Spleen (tissue), 11 donors: ENCODE results near the gene ATG16L1. TPM values are rescaled to one million over a fixed set of nuclear protein-coding genes. Genes with fewer than 3 reads are reported as not detected.

Source experiments
- DNase-seq: peaks from one replicate; pipeline ENCODE4 v3.0.0-alpha.2; 2020
- H3K27ac ChIP-seq, 8 donors: fragments of 200-600 bp; sonication (generic) in 7 of 8; 1 replicate in 4 of 8; 2 replicates in 4 of 8; pipeline versions ENCODE4 v1.5.0 to v1.8.0; 2016 to 2021; ENCODE audit warnings: inconsistent platforms in 4 of 8, mild to moderate bottlenecking in 4 of 8, moderate library complexity in 1 of 8
- H3K27me3 ChIP-seq, 7 donors: fragments of 200-600 bp; sonication (generic) in 6 of 7; replicated peaks in 1 of 7; 1 replicate in 4 of 7; 2 replicates in 3 of 7; pipeline versions ENCODE4 v1.5.0 to v1.8.0; 2016 to 2021; ENCODE audit warnings: inconsistent platforms in 3 of 7, mild to moderate bottlenecking in 1 of 7
- H3K36me3 ChIP-seq, 6 donors: fragments of 200-600 bp; sonication (generic) in 5 of 6; 1 replicate in 4 of 6; 2 replicates in 2 of 6; pipeline versions ENCODE4 v1.5.0 to v1.8.0; 2016 to 2021; ENCODE audit warnings: inconsistent platforms in 2 of 6
- H3K4me1 ChIP-seq, 6 donors: fragments of 200-600 bp; sonication (generic) in 5 of 6; 1 replicate in 3 of 6; 2 replicates in 3 of 6; pipeline versions ENCODE4 v1.5.0 to v1.8.0; 2016 to 2021; ENCODE audit warnings: inconsistent platforms in 3 of 6
- H3K4me3 ChIP-seq, 8 donors: fragments of 200-600 bp; sonication (generic) in 7 of 8; 1 replicate in 4 of 8; 2 replicates in 4 of 8; pipeline versions ENCODE4 v1.5.0 to v1.8.0; 2016 to 2021; ENCODE audit warnings: inconsistent platforms in 4 of 8, mild to moderate bottlenecking in 4 of 8, moderate library complexity in 2 of 8
- H3K9me3 ChIP-seq, 8 donors: fragments of 200-600 bp; sonication (generic) in 7 of 8; 1 replicate in 4 of 8; 2 replicates in 4 of 8; pipeline versions ENCODE4 v1.5.0 to v1.8.0; 2016 to 2021; ENCODE audit warnings: inconsistent platforms in 4 of 8
- POLR2A ChIP-seq, 3 donors: fragments of 450-650 bp; IDR thresholded peaks; one replicate each; pipeline ENCODE4 v1.5.1; 2017; ENCODE audit warnings: antibody characterized with exemption in 3 of 3, mild to moderate bottlenecking in 1 of 3
- POLR2AphosphoS5 ChIP-seq, 3 donors: sonication (generic); formaldehyde crosslinking; IDR thresholded peaks; one replicate each; pipeline ENCODE4 v1.5.1; 2017; ENCODE audit warnings: antibody characterized with exemption in 3 of 3
- WGBS, 5 donors: extraction: QIAGEN DNeasy Blood & Tissue Kit in 3 of 5; methylation state at CpG; one replicate each; pipeline versions ENCODE4 v1.1.5 to v1.1.7; 2013 to 2018; 5-methylcytosine and 5-hydroxymethylcytosine counted together
- intact Hi-C: fragments of 100-400 bp; cut with DNase I; formaldehyde crosslinking; loops from one replicate; pipeline ENCODE4 v1.15.0; 2023; ENCODE audit warnings: low total_unique reads
- polyA plus RNA-seq, 3 donors: library from polyadenylated mRNA; stranded (reverse); fragments of 200-250 nt; gene quantifications; one replicate each; pipeline ENCODE4 v1.2.1, GENCODE V29; 2013
- total RNA-seq, 7 donors: library from RNA; depleted of rRNA in 3 of 7; stranded (reverse); fragments of >200 nt in 3 of 7; fragmentation: NEBNext Ultra II Directional in 4 of 7; extraction: Animal tissue kit (Norgen Biotek cat#: 25700) in 4 of 7; gene quantifications; one replicate each; pipeline versions ENCODE4 v1.1.0 to v1.2.1, GENCODE V29; 2016 to 2021
- TF ChIP-seq, protein P1 (sequence below), 11 experiments: fragments of 200-600 bp in 7 of 11; fragments of 450-650 bp in 4 of 11; sonication (generic) in 4 of 11; IDR thresholded peaks in 8 of 11; conservative IDR thresholded peaks in 3 of 11; 1 replicate in 7 of 11; 2 replicates in 4 of 11; pipeline versions ENCODE4 v1.4.0 to v1.8.0; 2016 to 2021; ENCODE audit warnings: antibody characterized with exemption in 11 of 11, inconsistent platforms in 4 of 11, mild to moderate bottlenecking in 1 of 11
- donor health status: healthy with polysubstance abuse.
- donor health status: DM: no; HTN: no; CAD: no; lungs with moderate emphysema.
- donor health status: DM: no; HTN: no; CAD: no.
- donor health status: Bipolar disorder and iron deficiency.
- donor health status: healthy.
- donor health status: DM: no; HTN: no; CAD: no.
- donor health status: DM: yes; HTN: yes; CAD: no.

The ATG16L1 gene
- total and polyA plus RNA-seq, 10 donors, result 12.0 to 45.8 (median 32.3) TPM

DNA sequence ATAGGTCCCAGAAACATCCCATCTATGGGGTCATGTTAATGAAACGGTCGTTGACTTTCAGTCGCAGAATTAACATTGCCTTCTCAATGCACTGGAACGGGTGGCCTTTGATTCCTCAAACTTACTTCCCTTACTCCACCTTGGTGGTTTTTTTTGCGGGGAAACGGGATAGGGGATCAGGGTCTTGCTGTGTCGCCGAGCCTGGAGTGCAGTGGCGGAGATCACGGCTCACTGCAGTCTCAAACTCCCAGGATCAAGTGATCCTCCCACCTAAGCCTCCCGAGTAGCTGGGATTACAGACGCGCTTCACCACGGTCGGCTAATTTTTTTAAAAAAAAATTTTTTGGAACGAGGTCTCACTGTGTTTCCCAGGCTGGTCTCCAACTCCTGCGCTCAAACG is 754 bp downstream of the ATG16L1 start:
- H3K36me3 ChIP-seq, result peaks cover 0 to 39% (median 11%) of the 10 kb centered on the region in 6 donors
- H3K4me1 ChIP-seq, result peaks cover 24 to 89% (median 47%) of the 10 kb centered on the region in 6 donors
- intact Hi-C loops, result loop anchor here (5.0 to 10.0 kb wide), 2 partner anchors 197 to 400 kb away; no protein-coding TSS in a partner anchor
- H3K27ac ChIP-seq, result peak overlapping the region in 6 of 8 donors; percentile 80 to 96 (median 88)
- no peaks in the 10 kb centered on the region for H3K27me3 ChIP-seq
- DNase-seq, result no peak
- H3K9me3 ChIP-seq, result no peaks in the 10 kb centered on the region
- no peak for TF ChIP-seq POLR2AphosphoS5 (IDR thresholded peaks at IDR 0.05)
- no peak for TF ChIP-seq POLR2A (IDR thresholded peaks at IDR 0.05)
- TF ChIP-seq, protein P1, sequence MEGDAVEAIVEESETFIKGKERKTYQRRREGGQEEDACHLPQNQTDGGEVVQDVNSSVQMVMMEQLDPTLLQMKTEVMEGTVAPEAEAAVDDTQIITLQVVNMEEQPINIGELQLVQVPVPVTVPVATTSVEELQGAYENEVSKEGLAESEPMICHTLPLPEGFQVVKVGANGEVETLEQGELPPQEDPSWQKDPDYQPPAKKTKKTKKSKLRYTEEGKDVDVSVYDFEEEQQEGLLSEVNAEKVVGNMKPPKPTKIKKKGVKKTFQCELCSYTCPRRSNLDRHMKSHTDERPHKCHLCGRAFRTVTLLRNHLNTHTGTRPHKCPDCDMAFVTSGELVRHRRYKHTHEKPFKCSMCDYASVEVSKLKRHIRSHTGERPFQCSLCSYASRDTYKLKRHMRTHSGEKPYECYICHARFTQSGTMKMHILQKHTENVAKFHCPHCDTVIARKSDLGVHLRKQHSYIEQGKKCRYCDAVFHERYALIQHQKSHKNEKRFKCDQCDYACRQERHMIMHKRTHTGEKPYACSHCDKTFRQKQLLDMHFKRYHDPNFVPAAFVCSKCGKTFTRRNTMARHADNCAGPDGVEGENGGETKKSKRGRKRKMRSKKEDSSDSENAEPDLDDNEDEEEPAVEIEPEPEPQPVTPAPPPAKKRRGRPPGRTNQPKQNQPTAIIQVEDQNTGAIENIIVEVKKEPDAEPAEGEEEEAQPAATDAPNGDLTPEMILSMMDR (IDR thresholded peaks at IDR 0.05 in 8 of 11, conservative IDR thresholded peaks at IDR 0.05 in 3 of 11), result no peak
- 3 to 5% (median 3%) methylated on average over 18 of the region's 18 CpGs for WGBS, 5 donors
- peak overlapping the region; percentile 73 to 99 (median 95) for H3K4me3 ChIP-seq

DNA sequence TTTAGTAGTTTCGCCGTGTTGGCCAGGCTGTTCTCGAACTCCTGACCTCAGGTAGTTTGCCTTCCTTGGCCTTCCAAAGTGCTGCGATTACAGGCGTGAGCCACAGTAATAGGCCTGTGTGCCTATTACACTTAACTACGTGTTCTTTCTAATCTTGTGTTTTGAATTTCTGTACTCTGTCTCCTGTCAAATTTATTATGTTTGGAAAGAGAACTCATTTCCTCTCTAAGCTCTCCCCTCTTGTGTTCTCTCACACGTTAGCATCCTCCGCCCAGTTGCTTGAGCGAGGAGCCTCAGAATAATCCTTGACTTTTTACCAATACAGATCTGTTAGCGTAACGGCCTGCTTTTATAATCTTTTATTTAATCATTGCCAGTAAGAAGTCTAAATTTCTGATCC is 3.7 kb downstream of the ATG16L1 start:
- H3K36me3 ChIP-seq, result peaks cover 0 to 68% (median 40%) of the 10 kb centered on the region in 6 donors

DNA sequence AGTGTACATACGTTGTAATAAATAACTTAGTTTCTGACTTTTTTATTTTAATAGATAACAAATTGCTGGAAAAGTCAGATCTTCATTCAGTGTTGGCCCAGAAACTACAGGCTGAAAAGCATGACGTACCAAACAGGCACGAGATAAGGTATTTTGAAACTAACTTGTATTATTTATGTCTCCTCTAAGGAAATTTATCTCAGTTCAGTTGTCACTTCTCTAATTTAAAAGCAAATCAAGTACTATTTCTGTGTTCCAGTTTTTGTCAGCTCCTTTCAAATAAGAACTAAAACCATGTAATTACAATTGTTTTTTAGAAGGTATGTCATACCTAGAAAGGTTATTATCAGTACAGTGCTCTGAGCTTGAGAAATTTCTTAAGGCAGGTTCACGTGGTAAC is 4.6 kb downstream of the ATG16L1 start:
- no peaks in the 10 kb centered on the region for H3K9me3 ChIP-seq
- TF ChIP-seq POLR2AphosphoS5 (IDR thresholded peaks at IDR 0.05) (no peak), POLR2A (IDR thresholded peaks at IDR 0.05) (no peak)
- TF ChIP-seq, protein P1 (IDR thresholded peaks at IDR 0.05 in 8 of 11, conservative IDR thresholded peaks at IDR 0.05 in 3 of 11), result no peak
- H3K4me3 ChIP-seq, result no peak overlapping the region
- H3K4me1 ChIP-seq, result peaks cover 24 to 95% (median 41%) of the 10 kb centered on the region in 6 donors
- intact Hi-C loops, result loop anchor here (10.0 kb wide), 1 partner anchor 201 kb away; no protein-coding TSS in a partner anchor
- H3K36me3 ChIP-seq, result peaks cover 0 to 77% (median 47%) of the 10 kb centered on the region in 6 donors
- 71 to 83% (median 80%) methylated on average over 4 of the region's 4 CpGs for WGBS, 5 donors
- no peaks in the 10 kb centered on the region for H3K27me3 ChIP-seq
- no peak overlapping the region for H3K27ac ChIP-seq
- DNase-seq, result no peak

More for the DNA sequence above, 3.7 kb downstream of the ATG16L1 start:
- no peak for DNase-seq
- Histone ChIP-seq H3K9me3 (no peaks in the 10 kb centered on the region), H3K4me1 (peaks cover 24 to 93% (median 46%) of the 10 kb centered on the region in 6 donors), H3K4me3 (no peak overlapping the region), H3K27ac (no peak overlapping the region), H3K27me3 (no peaks in the 10 kb centered on the region)
- intact Hi-C loops, result loop anchor here (10.0 kb wide), 1 partner anchor 200 kb away; no protein-coding TSS in a partner anchor
- TF ChIP-seq POLR2A (IDR thresholded peaks at IDR 0.05), result no peak
- TF ChIP-seq POLR2AphosphoS5 (IDR thresholded peaks at IDR 0.05), result no peak
- TF ChIP-seq, protein P1 (IDR thresholded peaks at IDR 0.05 in 8 of 11, conservative IDR thresholded peaks at IDR 0.05 in 3 of 11), result no peak
- 90 to 95% (median 92%) methylated on average over 11 of the region's 11 CpGs for WGBS, 5 donors

DNA sequence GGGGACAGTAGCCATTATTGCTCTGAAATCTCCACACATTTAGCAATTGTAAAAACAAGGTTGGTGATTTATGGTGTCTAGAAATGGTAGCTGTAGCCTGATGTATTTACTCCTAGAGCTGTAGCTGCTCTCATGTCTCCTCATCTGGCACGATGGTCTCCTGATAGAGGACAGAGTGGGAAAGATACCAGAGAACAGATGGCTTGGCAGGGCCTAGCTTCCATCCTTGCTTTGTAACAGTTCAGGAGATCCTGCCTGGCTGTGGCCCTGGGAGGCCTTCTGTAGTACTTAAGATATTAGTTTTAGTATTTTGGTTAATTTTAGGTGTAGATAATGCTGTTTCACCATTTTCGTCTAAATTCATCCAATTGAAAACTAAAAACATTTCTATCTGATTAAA is 6.7 kb downstream of the ATG16L1 start:
- Histone ChIP-seq H3K27me3 (no peaks in the 10 kb centered on the region), H3K4me3 (no peak overlapping the region), H3K36me3 (peaks cover 0 to 98% (median 66%) of the 10 kb centered on the region in 6 donors), H3K4me1 (peaks cover 15 to 99% (median 29%) of the 10 kb centered on the region in 6 donors), H3K27ac (no peak overlapping the region), H3K9me3 (no peaks in the 10 kb centered on the region)
- no peak for DNase-seq
- WGBS, 5 donors, result 91 to 98% (median 98%) methylated on average over 2 of the region's 2 CpGs
- intact Hi-C loops, result loop anchor here (10.0 kb wide), 1 partner anchor 203 kb away; no protein-coding TSS in a partner anchor
- no peak for TF ChIP-seq POLR2A (IDR thresholded peaks at IDR 0.05)
- no peak for TF ChIP-seq POLR2AphosphoS5 (IDR thresholded peaks at IDR 0.05)
- TF ChIP-seq, protein P1 (IDR thresholded peaks at IDR 0.05 in 8 of 11, conservative IDR thresholded peaks at IDR 0.05 in 3 of 11), result no peak
